HCT116 (cell line): ENCODE results near the gene FHOD3. TPM values are rescaled to one million over a fixed set of nuclear protein-coding genes. Genes with fewer than 3 reads are reported as not detected.

ENCODE experiments used
- ATAC-seq: fragments of 200-7000 bp; cut with Tn5 transposase; 2 replicates; pipeline ENCODE4 v1.9.1; 2020; ENCODE audit warnings: mild to moderate bottlenecking, moderate library complexity
- BruUV-seq: library from RNA; stranded (reverse); fragments of 400-500 nt; replicated peaks from 2 replicates; lab custom pipeline; 2021; lab: Mats Ljungman, UMichigan
- CTCF ChIA-PET: fragments of 300-600 bp; sonication (Branson Sonifier 250); formaldehyde crosslinking; loops from one replicate; lab custom pipeline; 2021; ENCODE audit warnings: antibody characterized with exemption; lab: Charles Lee
- POLR2A ChIA-PET: fragments of 300-600, 350-600 bp; sonication (Branson Sonifier 250); formaldehyde crosslinking; loops from one replicate; lab custom pipeline; 2021; ENCODE audit warnings: antibody characterized with exemption; lab: Charles Lee
- RAD21 ChIA-PET, 2 experiments: fragments of 300-600 bp; sonication (Branson Sonifier 250); formaldehyde crosslinking; loops; one replicate each; lab custom pipeline; 2023; ENCODE audit warnings: low total read pairs in 2 of 2; ENCODE audit not compliant: uncharacterized antibody in 2 of 2, unreplicated experiment in 2 of 2, low non-redundant PET in 1 of 2; lab: Charles Lee
- DNase-seq: peaks from one replicate; pipeline ENCODE4 v3.0.0-alpha.2; 2010; ENCODE audit warnings: low read depth, low spot score
- H2AFZ ChIP-seq: fragments of 200-600 bp; shearing (Covaris generic), sonication (generic); 2 replicates; pipeline ENCODE4 v1.6.1; 2017; ENCODE audit warnings: low read depth, mixed run types, mixed read lengths, antibody characterized with exemption, low read length; ENCODE audit not compliant: poor library complexity, severe bottlenecking
- H3K27ac ChIP-seq: 2 replicates; pipeline ENCODE4 v1.5.1; 2012; ENCODE audit warnings: low read depth, low read length
- H3K27me3 ChIP-seq: fragments of 200-600 bp; sonication (generic); 2 replicates; pipeline ENCODE4 v1.6.1; 2016; ENCODE audit warnings: mixed run types, low read length, mixed read lengths; ENCODE audit not compliant: insufficient read depth
- H3K36me3 ChIP-seq, 2 experiments: fragments of 200-500 bp in 1 of 2; fragments of 200-600 bp in 1 of 2; sonication (Bioruptor generic) in 1 of 2; sonication (generic) in 1 of 2; 2 replicates each; pipeline versions ENCODE4 v1.5.1 to v1.6.1; 2014 to 2016; ENCODE audit warnings: low read length in 2 of 2, inconsistent platforms in 1 of 2, mixed read lengths in 1 of 2, mixed run types in 1 of 2; ENCODE audit not compliant: insufficient read depth in 2 of 2, control insufficient read depth in 1 of 2
- H3K4me1 ChIP-seq, 2 experiments: fragments of 200-600 bp in 1 of 2; sonication (generic) in 1 of 2; 2 replicates each; pipeline versions ENCODE4 v1.5.1 to v1.6.1; 2012 to 2017; ENCODE audit warnings: low read length in 2 of 2, inconsistent platforms in 1 of 2, mild to moderate bottlenecking in 1 of 2, mixed read lengths in 1 of 2, mixed run types in 1 of 2, moderate library complexity in 1 of 2; ENCODE audit not compliant: insufficient read depth in 2 of 2, control insufficient read depth in 1 of 2
- H3K4me2 ChIP-seq: fragments of 200-600 bp; sonication (generic); 2 replicates; pipeline ENCODE4 v1.6.1; 2017; ENCODE audit warnings: mixed run types, low read length, mixed read lengths
- H3K4me3 ChIP-seq, 2 experiments: fragments of 200-600 bp in 1 of 2; sonication (generic) in 1 of 2; replicated peaks in 1 of 2; 2 replicates each; pipeline ENCODE4 v1.5.1; 2011 to 2016; ENCODE audit warnings: low read length in 2 of 2, control low read depth in 1 of 2, low read depth in 1 of 2, mild to moderate bottlenecking in 1 of 2, mixed read lengths in 1 of 2, mixed run types in 1 of 2
- H3K79me2 ChIP-seq: fragments of 200-600 bp; sonication (generic); 2 replicates; pipeline ENCODE4 v1.6.1; 2017; ENCODE audit warnings: mild to moderate bottlenecking, mixed run types, low read length, moderate library complexity, mixed read lengths; ENCODE audit not compliant: insufficient read depth
- H3K9ac ChIP-seq: fragments of 200-600 bp; sonication (generic); 2 replicates; pipeline ENCODE4 v1.6.1; 2016; ENCODE audit warnings: low read length, mixed read lengths
- H3K9me2 ChIP-seq: fragments of 200-600 bp; sonication (generic), shearing (Covaris generic); 2 replicates; pipeline ENCODE4 v1.6.1; 2017; ENCODE audit warnings: mixed run types, mild to moderate bottlenecking, moderate library complexity; ENCODE audit not compliant: insufficient read depth
- H3K9me3 ChIP-seq, 2 experiments: fragments of 200-500 bp in 1 of 2; fragments of 200-600 bp in 1 of 2; sonication (Bioruptor generic) in 1 of 2; sonication (generic) in 1 of 2; 2 replicates each; pipeline ENCODE4 v1.6.1; 2014 to 2017; ENCODE audit warnings: low read length in 2 of 2, mixed read lengths in 2 of 2, inconsistent platforms in 1 of 2, low read depth in 1 of 2, mild to moderate bottlenecking in 1 of 2, mixed run types in 1 of 2, moderate library complexity in 1 of 2; ENCODE audit not compliant: control insufficient read depth in 1 of 2, insufficient read depth in 1 of 2
- H4K20me1 ChIP-seq: fragments of 200-600 bp; sonication (generic), shearing (Covaris generic); 2 replicates; pipeline ENCODE4 v1.6.1; 2017; ENCODE audit warnings: mixed run types, mild to moderate bottlenecking, moderate library complexity; ENCODE audit not compliant: insufficient read depth
- CBX3 ChIP-seq: IDR thresholded peaks from 2 replicates; pipeline ENCODE4 v1.6.1; 2012; ENCODE audit warnings: low read depth
- CEBPB ChIP-seq: IDR thresholded peaks from 2 replicates; pipeline ENCODE4 v1.6.1; 2012; ENCODE audit warnings: low read depth
- CTCF ChIP-seq, 3 experiments: fragments of 200-600 bp in 1 of 3; sonication (generic) in 1 of 3; IDR thresholded peaks in 2 of 3; conservative IDR thresholded peaks in 1 of 3; 2 replicates each; pipeline ENCODE4 v1.5.1; 2012 to 2017; ENCODE audit warnings: low read depth in 2 of 3, low read length in 2 of 3, antibody characterized with exemption in 1 of 3, borderline replicate concordance in 1 of 3, control low read depth in 1 of 3, mild to moderate bottlenecking in 1 of 3, mixed read lengths in 1 of 3, mixed run types in 1 of 3, moderate library complexity in 1 of 3; ENCODE audit not compliant: insufficient read depth in 1 of 3
- EZH2 ChIP-seq: fragments of 200-600 bp; sonication (generic); IDR thresholded peaks from 2 replicates; pipeline ENCODE4 v1.6.1; 2017; ENCODE audit warnings: antibody characterized with exemption, mixed run types
- POLR2A ChIP-seq: IDR thresholded peaks from 2 replicates; pipeline ENCODE4 v1.7.0; 2011; ENCODE audit warnings: borderline replicate concordance; ENCODE audit not compliant: insufficient read depth, insufficient read length; ENCODE audit errors: extremely low read depth
- POLR2AphosphoS5 ChIP-seq: IDR thresholded peaks from 2 replicates; pipeline ENCODE4 v1.6.1; 2011; ENCODE audit warnings: mild to moderate bottlenecking, low read depth, low read length, moderate library complexity
- RAD21 ChIP-seq: IDR thresholded peaks from 2 replicates; pipeline ENCODE4 v1.6.1; 2012; ENCODE audit warnings: low read depth, mild to moderate bottlenecking
- REST ChIP-seq: IDR thresholded peaks from 2 replicates; pipeline ENCODE4 v1.6.1; 2012; ENCODE audit warnings: low read depth
- SP1 ChIP-seq: IDR thresholded peaks from 2 replicates; pipeline ENCODE4 v1.6.1; 2012; ENCODE audit warnings: low read depth
- ZBTB33 ChIP-seq: IDR thresholded peaks from 2 replicates; pipeline ENCODE4 v1.6.1; 2011; ENCODE audit warnings: mild to moderate bottlenecking, low read length, moderate library complexity; ENCODE audit not compliant: insufficient replicate concordance; ENCODE audit errors: extremely low read depth
- intact Hi-C: fragments of 100-400 bp; cut with micrococcal nuclease; formaldehyde crosslinking; loops from 2 replicates; pipeline ENCODE4 v1.10.0; 2022
- total RNA-seq: library from RNA; stranded (reverse); gene quantifications from one replicate; pipeline ENCODE4 v1.2.1, GENCODE V29; 2021; ENCODE audit not compliant: unreplicated experiment

FHOD3 gene
- total RNA-seq, 1 experiment from 2014 or later, result 4.0 TPM

- TF ChIP-seq ZBTB33, result no peak
- TF ChIP-seq, all 23 proteins: peak for 0
Measured at GRCh38 chr18:36348971-36349417, 51.5 kb downstream of the FHOD3 start (continued).

- ATAC-seq (no peak), DNase-seq (no peak)
- H3K4me2 ChIP-seq, result no peak overlapping the region
- peaks cover 0 to 6% of the 10 kb centered on the region in 2 experiments; a peak in 2 of 4 replicates for H3K4me1 ChIP-seq
- no TSS peak for BruUV-seq
- POLR2A ChIA-PET, result no interaction called here
- H3K27ac ChIP-seq, result no peak overlapping the region
- H3K9me3 ChIP-seq, result no peaks in the 10 kb centered on the region
- intact Hi-C loops, result no loop called here
- H3K4me3 ChIP-seq, result no peak overlapping the region
- CTCF ChIA-PET, result no interaction called here
- H3K9ac ChIP-seq, result no peak overlapping the region
- H3K27me3 ChIP-seq, result no peaks in the 10 kb centered on the region
- no peaks in the 10 kb centered on the region for H3K9me2 ChIP-seq
- H3K79me2 ChIP-seq, result no peaks in the 10 kb centered on the region
- H3K36me3 ChIP-seq, result no peaks in the 10 kb centered on the region
- H4K20me1 ChIP-seq, result no peaks in the 10 kb centered on the region
- no peak overlapping the region for H2AFZ ChIP-seq
- RAD21 ChIA-PET, result no interaction called here
- TF ChIP-seq SP1 (no peak), CEBPB (0 out of 2 replicates have a peak, but pooled peaks have one; percentile 12), POLR2AphosphoS5 (no peak)
Measured at GRCh38 chr18:36349552-36349951, 52.0 kb downstream of the FHOD3 start.

GRCh38 chr18:36350251-36350651, 52.7 kb downstream of the FHOD3 start:
- no peak for DNase-seq
- Histone ChIP-seq H3K27me3 (no peaks in the 10 kb centered on the region), H4K20me1 (no peaks in the 10 kb centered on the region), H3K4me2 (no peak overlapping the region), H3K36me3 (no peaks in the 10 kb centered on the region), H3K9me3 (no peaks in the 10 kb centered on the region), H3K9ac (no peak overlapping the region), H3K79me2 (no peaks in the 10 kb centered on the region), H2AFZ (no peak overlapping the region), H3K27ac (no peak overlapping the region), H3K4me3 (no peak overlapping the region), H3K9me2 (no peaks in the 10 kb centered on the region), H3K4me1 (peaks cover 0 to 13% of the 10 kb centered on the region in 2 experiments; a peak in 3 of 4 replicates)
- ChIA-PET POLR2A (no interaction called here), RAD21 (no interaction called here), CTCF (no interaction called here)
- intact Hi-C loops, result no loop called here
- BruUV-seq, result no TSS peak
- no peak for ATAC-seq
- no peak for TF ChIP-seq REST
- no peak for TF ChIP-seq POLR2A
- TF ChIP-seq CBX3, result no peak
- no peak for TF ChIP-seq POLR2AphosphoS5
- no peak for TF ChIP-seq SP1
- TF ChIP-seq RAD21, result no peak
- no peak for TF ChIP-seq EZH2
- TF ChIP-seq CTCF (IDR thresholded peaks at IDR 0.05 in 2 of 3, conservative IDR thresholded peaks at IDR 0.05 in 1 of 3; ENCODE audit: borderline replicate concordance in 1 of 3, insufficient read depth in 1 of 3, low read depth in 2 of 3, low read length in 2 of 3), result no peak
